Hematopoietic multipotent progenitor cell treated with erythropoietin and hydrocortisone succinate and interleukin-3 and kit ligand, for 4 days (in vitro differentiated cells): ENCODE data around the gene MSLN.
"Not testable (repeated sequence)": the region's sequence is repeated elsewhere in the genome, so short reads cannot be mapped to it uniquely, and the experiment has no call there.

Experiments used
- DNase-seq: peaks from one replicate; pipeline ENCODE4 v3.0.0-alpha.2; 2015

MSLN gene

DNA sequence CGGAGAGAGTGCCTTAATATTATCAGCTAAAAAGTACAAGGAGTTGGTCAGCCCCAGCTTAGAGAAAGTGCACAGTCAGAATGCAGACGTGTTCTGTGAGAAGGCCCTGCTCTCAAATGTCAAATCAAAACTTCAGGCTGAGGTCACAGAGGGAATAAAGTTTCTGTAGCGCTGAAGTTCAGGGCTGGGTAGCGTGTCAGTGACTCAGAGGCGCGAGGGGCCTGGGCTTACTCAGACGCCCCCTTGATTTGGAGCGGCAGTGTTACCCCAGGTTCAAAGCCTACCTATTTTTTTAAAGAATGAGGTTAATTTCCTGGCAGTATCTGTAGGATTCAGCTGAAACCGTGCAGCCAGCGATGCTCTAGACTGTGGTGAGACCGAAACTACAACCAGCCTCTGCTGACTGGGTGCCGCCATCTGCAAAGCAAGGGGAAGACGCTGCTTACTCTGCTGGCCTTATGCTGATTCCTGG is 24.5 kb upstream of the MSLN start:
- no peak for DNase-seq

GRCh38 chr16:736936-737481 is 23.5 kb upstream of the MSLN start:
- no peak for DNase-seq

DNA sequence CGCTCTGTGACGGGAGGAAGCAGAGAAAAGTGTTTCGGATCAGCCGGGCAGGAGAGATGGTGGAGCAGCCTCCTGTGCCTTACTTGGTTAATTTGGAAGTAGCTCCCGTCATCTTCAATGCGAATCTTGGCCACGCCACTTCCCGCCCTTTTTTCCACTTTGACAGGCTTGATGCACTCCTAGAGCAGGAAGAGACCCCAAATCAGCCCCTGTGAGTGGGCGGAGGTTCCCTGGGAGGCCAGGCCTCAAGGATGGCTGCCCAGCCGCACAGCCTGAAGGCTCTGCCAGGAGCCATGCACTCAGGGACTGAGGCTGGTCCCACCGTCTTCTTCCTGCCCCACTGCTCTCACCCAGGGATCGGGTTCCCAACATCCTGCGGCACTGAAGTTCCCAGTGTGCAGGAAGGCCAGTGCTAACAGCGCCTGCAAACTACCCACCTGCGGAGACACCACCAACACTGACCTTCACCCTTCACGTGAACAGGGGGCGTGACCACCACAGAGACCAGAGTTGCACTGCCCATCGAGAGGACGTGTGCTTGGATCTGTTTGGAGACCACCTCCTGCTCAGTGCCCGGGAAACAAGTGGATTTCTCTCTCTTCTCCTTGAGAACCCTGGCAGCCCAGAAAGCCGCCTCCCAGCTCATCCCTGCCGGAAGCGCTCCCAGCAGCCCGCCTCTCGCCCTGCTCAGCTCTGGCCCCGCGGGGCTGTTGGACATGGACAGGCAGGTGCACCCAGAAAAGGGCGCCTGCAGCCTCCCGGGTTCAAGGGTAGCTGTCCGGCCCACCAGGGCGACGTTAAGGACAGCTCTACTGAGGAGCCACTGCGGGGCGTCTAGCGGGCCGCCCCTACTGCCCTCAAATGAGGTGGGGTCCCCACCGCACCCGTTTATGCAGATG is 20.7 kb upstream of the MSLN start:
- DNase-seq = no peak

DNA sequence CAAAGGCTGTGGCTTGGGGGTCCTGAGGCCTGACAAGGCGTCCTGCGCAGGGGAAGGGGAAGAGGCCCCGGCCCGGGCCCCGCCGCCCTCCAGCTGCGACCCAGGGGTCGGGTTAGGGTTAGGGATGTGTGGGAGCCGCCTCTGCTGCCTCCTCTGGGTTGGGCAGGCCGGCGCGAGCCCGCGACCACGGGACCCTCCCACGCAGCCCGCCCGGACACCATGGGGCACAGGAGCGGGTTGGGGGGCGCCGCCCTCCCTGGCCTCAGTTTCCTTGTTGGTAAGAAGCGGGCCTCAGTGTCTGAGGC is 20.1 kb upstream of the MSLN start:
- no peak for DNase-seq

GRCh38 chr16:740764-741505 is 19.6 kb upstream of the MSLN start, which contains the start of gene CIAO3:
Gene CIAO3 (minus strand): TSS chr16:740997. CDS start chr16:740985, 12 bp downstream.
- DNase-seq = peak; percentile 94

DNA sequence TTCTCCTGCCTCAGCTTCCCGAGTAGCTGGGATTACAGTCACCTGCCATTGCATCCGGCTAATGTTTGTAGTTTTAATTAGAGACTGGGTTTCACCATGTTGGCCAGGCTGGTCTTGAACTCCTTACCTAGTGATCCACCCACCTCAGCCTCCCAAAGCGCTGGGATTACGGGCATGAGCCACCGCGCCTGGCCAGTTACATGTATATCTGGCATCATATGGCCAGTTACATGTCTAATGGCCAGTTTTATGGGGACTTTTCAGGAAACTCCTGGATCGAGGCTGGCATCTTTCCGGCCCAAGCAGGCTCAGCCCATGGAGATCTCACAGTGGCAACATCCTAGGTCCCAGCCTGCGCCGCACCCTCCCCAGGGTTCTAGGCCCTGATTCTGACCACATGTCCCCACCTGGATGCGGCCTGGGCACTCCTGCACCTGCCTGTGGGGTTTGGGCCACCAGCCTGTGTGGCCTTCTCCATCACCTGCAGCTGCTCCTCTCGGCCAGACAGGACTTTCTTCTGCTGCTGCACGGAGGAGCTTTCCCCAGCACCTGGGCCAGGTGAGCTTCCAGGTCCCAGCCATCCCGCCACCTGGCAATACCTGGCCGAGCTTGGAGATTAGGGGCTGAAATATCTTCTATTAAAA is 18.4 kb upstream of the MSLN start:
- DNase-seq = no peak

GRCh38 chr16:742894-743293 is 17.6 kb upstream of the MSLN start:
- not testable (repeated sequence) for DNase-seq

DNA sequence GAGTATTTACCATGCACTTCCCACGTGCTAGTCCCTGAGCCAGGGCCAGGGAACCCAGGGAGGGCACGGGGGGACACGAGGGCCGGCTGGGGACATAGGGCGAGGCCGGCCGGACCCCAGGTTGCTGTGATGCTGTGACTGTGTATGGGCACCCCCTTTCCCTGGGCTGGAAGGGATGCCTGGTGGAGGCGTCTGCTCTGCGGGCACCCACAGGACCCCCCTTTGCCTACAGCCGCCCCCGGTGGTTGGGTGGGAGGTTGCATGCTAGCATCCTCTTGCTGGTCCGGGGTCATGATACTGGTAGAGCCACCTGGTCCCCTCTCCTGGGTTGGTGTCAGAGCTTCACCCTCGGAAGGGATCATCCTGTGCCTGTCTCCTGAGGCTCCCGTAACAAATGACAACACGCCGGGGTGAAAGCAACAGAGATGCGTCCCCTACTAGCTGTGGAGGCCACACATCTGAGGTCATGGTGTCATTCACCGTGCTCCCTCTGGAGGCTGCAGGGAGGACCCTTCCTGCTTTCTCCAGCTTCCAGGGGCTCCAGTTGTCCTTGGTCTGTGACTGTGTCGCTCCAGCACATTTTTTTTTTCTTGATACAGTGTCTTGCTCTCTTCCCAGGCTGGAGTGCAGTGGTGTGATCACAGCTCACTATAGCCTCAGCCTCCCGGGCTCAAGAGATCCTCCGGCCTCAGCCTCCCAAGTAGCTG is 16.6 kb upstream of the MSLN start:
- DNase-seq = no peak

DNA sequence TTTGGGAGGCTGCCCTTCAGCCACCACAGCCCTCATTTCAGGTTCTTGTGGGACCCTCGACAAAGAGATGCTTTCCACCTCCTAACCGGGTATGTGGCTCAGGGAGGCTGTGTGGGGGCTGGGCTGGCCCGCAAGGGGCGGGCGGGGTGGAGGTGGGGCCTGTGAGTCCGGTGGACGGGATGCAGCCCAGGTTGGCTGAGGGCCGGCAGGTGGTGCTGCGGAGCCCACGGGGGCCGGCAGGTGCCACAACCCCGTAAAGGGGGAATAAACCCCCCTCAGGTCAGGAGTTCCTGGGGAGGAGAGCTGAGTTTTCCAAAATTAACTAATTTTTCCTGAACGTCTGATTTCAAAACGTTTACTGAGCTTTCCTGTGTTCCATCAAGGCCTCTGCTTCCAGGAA is 14.8 kb upstream of the MSLN start:
- peak; percentile 54 for DNase-seq

- no peak for DNase-seq
These were observed 13.9 kb upstream of the MSLN start for GRCh38 chr16:746637-747036.

GRCh38 chr16:747978-748746 is 12.4 kb upstream of the MSLN start:
- DNase-seq = no peak

- no peak for DNase-seq
These were observed 11.5 kb upstream of the MSLN start for GRCh38 chr16:749010-749409.

GRCh38 chr16:750485-750884 is 10.0 kb upstream of the MSLN start:
- no peak for DNase-seq

DNA sequence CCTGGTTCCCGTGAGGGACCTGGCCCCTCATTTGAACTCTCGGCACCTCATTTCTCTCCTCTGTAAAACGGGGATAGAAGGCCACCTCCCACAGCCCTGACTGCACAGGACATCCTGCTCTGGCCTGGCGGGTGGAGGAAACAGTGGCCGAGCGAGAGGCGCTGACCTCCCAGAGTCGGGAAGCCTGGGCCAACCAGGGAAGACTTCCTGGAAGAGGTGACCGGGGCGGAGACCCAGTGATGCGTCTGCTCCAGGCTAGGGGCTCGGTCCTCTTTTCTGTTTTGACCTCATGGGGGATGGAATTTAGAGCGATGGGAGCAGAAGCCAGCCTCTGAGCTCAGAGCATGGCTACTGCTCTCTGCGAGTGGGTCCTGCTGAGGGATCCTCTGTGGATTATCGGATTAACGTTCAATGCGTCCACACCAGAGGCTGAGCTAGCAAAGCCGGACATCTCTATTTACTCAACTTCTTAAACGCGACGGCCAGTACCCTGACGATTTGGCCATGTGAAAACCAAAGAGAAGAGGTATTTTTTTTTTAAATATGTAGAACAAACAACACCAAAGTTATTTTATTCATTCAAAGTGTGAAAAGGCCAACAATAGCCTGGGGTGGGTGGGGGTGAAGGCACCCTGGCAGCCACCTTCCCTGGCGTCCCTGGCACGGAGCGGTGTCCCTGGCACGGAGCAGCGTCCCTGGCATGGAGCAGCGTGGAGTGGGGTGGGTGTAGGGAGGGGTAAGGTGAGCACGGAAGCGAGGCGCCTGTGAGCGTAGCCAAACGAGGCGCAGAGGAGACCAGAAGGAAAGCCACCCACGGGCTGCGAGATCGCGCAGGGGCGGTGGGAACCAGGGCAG is 9.2 kb upstream of the MSLN start:
- DNase-seq = no peak

- DNase-seq = no peak
These were observed 8.6 kb upstream of the MSLN start for GRCh38 chr16:752007-752312.

- DNase-seq = not testable (repeated sequence)
These were observed 6.4 kb upstream of the MSLN start for GRCh38 chr16:754121-754607.

- peak; percentile 49 for DNase-seq
These were observed 5.9 kb upstream of the MSLN start for GRCh38 chr16:754656-755055.

- no peak for DNase-seq
These were observed 4.1 kb upstream of the MSLN start for GRCh38 chr16:756428-756827.

DNA sequence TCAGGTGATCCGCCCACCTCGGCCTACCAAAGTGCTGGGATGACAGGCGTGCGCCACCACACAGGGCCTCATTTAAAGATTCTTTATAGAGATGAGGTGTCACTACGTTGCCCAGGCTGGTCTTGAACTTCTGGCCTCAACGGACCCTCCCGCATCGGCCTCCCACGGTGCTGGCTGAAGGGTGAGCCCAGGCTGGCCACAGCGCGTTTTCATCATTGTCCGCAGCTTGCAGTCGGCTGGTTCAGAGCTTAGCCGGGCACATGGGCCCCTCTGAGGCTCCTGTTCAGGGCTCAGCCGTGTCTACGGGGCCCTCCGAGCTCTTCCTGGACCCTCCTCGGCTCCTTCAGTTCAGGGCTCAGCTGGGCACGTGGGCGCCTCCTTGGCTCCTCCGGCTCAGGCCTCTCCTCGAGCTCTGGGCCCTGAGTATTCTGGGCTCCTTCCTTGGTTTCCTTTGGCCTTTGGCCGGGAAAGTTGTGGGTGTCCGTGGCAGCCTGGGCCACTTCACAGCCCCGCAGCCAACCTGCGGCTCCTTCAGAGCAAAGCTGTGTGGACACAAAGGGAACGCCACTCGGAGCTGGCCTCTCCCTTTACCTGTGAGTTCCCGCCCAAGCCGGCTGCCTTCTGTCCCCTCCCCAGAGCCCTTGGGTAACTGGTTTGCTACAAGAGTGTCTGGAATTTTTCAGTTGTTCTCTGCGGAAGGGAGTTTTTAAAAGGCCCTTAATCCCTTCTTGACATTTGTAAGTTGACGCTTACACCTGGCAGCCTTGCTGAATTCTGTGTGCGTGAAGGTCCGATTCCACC is 1.2 kb upstream of the MSLN start:
- DNase-seq = no peak

- no peak for DNase-seq
These were observed 469 bp upstream of the MSLN start for GRCh38 chr16:760065-760464.
